Activated CD4-positive, alpha-beta memory T cell treated with anti-CD3 and anti-CD28 coated beads for 36 hours (primary cell): ENCODE measurements around the gene CERKL. TPM values are rescaled to one million over a fixed set of nuclear protein-coding genes. Genes with fewer than 3 reads are reported as not detected.
"Not testable (repeated sequence)": the region's sequence is repeated elsewhere in the genome, so short reads cannot be mapped to it uniquely, and the experiment has no call there.

Experiments
- CTCF ChIA-PET: fragments of 350-600 bp; sonication (Branson Sonifier 250); formaldehyde crosslinking; loops from one replicate; lab custom pipeline; 2021; ENCODE audit warnings: antibody characterized with exemption, inconsistent platforms; lab: Charles Lee
- POLR2A ChIA-PET: fragments of 350-600 bp; sonication (Branson Sonifier 250); formaldehyde crosslinking; loops from one replicate; lab custom pipeline; 2021; ENCODE audit warnings: antibody characterized with exemption; lab: Charles Lee
- DNase-seq: peaks from one replicate; pipeline ENCODE4 v3.0.0-alpha.2; 2020
- H3K27ac Mint-ChIP-seq: one replicate; pipeline ENCODE4 v1.8.0; 2021; ENCODE audit warnings: mixed read lengths
- H3K27me3 Mint-ChIP-seq: one replicate; pipeline ENCODE4 v1.8.0; 2021; ENCODE audit warnings: mixed read lengths
- H3K36me3 Mint-ChIP-seq: one replicate; pipeline ENCODE4 v1.8.0; 2021; ENCODE audit warnings: mixed read lengths
- H3K4me1 Mint-ChIP-seq: one replicate; pipeline ENCODE4 v1.8.0; 2021; ENCODE audit warnings: low read depth, mixed read lengths
- H3K4me3 Mint-ChIP-seq: one replicate; pipeline ENCODE4 v1.8.0; 2021; ENCODE audit warnings: mild to moderate bottlenecking, mixed read lengths
- H3K9me3 Mint-ChIP-seq: one replicate; pipeline ENCODE4 v1.8.0; 2021; ENCODE audit warnings: mixed read lengths
- intact Hi-C: fragments of 100-400 bp; cut with micrococcal nuclease; formaldehyde crosslinking; loops from one replicate; pipeline ENCODE4 v1.15.1; 2023
- total RNA-seq, 2 experiments: library from RNA; stranded (reverse); gene quantifications; one replicate each; pipeline ENCODE4 v1.2.3, GENCODE V29; 2021

Gene CERKL
- total RNA-seq, result not detected

GRCh38 chr2:181656450-181657291 is at the start of gene CERKL:
Gene CERKL (minus strand): TSS chr2:181657105. CDS start chr2:181657006, 99 bp downstream.
- Mint-ChIP-seq H3K4me1 (peaks cover 8% of the 10 kb centered on the region), H3K4me3 (peak within 1 kb of the TSS; percentile 61), H3K27ac (no peak within 1 kb of the TSS), H3K27me3 (peaks cover 34% of the 10 kb centered on the region), H3K36me3 (no peaks in the 10 kb centered on the region), H3K9me3 (no peaks in the 10 kb centered on the region)
- peak; percentile 34 for DNase-seq
- CTCF ChIA-PET, result interaction anchor here (0.6 to 1.1 kb wide), 3 partner anchors 8 to 675 kb away, joined by 3 to 5 read pairs (median 3); no protein-coding TSS in a partner anchor
- POLR2A ChIA-PET, result no interaction called here
- intact Hi-C loops, result no loop called here

- H3K27me3 Mint-ChIP-seq, H3K9me3 Mint-ChIP-seq, POLR2A ChIA-PET, H3K36me3 Mint-ChIP-seq, intact Hi-C loops, H3K4me1 Mint-ChIP-seq, H3K27ac Mint-ChIP-seq, DNase-seq, H3K4me3 Mint-ChIP-seq: not testable (repeated sequence)
- CTCF ChIA-PET, result interaction anchor here (0.6 kb wide), 1 partner anchor 438 kb away, joined by 3 read pairs; no protein-coding TSS in a partner anchor
These were observed 45.6 kb upstream of the CERKL start for GRCh38 chr2:181702519-181702918.

- CTCF ChIA-PET, result no interaction called here
- intact Hi-C loops, result no loop called here
- POLR2A ChIA-PET, result no interaction called here
- H3K4me3 Mint-ChIP-seq, result no peak overlapping the region
- H3K36me3 Mint-ChIP-seq, result no peaks in the 10 kb centered on the region
- no peak overlapping the region for H3K27ac Mint-ChIP-seq
- peaks cover 6% of the 10 kb centered on the region for H3K9me3 Mint-ChIP-seq
- peaks cover 14% of the 10 kb centered on the region for H3K27me3 Mint-ChIP-seq
- DNase-seq, result no peak
- H3K4me1 Mint-ChIP-seq, result no peaks in the 10 kb centered on the region
These were observed 41.3 kb upstream of the CERKL start for GRCh38 chr2:181698223-181698622.

GRCh38 chr2:181697571-181697970 is 40.7 kb upstream of the CERKL start:
- no peak overlapping the region for H3K4me3 Mint-ChIP-seq
- peaks cover 4% of the 10 kb centered on the region for H3K9me3 Mint-ChIP-seq
- ChIA-PET CTCF (no interaction called here), POLR2A (no interaction called here)
- no peak for DNase-seq
- peaks cover 14% of the 10 kb centered on the region for H3K27me3 Mint-ChIP-seq
- no peaks in the 10 kb centered on the region for H3K4me1 Mint-ChIP-seq
- H3K27ac Mint-ChIP-seq, result no peak overlapping the region
- H3K36me3 Mint-ChIP-seq, result no peaks in the 10 kb centered on the region
- intact Hi-C loops, result no loop called here

GRCh38 chr2:181697126-181697525 is 40.2 kb upstream of the CERKL start:
- intact Hi-C loops, result no loop called here
- no peaks in the 10 kb centered on the region for H3K4me1 Mint-ChIP-seq
- H3K9me3 Mint-ChIP-seq, result no peaks in the 10 kb centered on the region
- H3K36me3 Mint-ChIP-seq, result no peaks in the 10 kb centered on the region
- ChIA-PET CTCF (no interaction called here), POLR2A (no interaction called here)
- no peak overlapping the region for H3K4me3 Mint-ChIP-seq
- no peak overlapping the region for H3K27ac Mint-ChIP-seq
- H3K27me3 Mint-ChIP-seq, result peaks cover 14% of the 10 kb centered on the region
- no peak for DNase-seq

- DNase-seq, result no peak
- Mint-ChIP-seq H3K27me3 (peaks cover 21% of the 10 kb centered on the region), H3K4me1 (no peaks in the 10 kb centered on the region), H3K27ac (no peak overlapping the region), H3K4me3 (no peak overlapping the region), H3K9me3 (no peaks in the 10 kb centered on the region), H3K36me3 (no peaks in the 10 kb centered on the region)
- CTCF ChIA-PET, result interaction anchor here (0.7 kb wide), 1 partner anchor 20 kb away, joined by 3 read pairs; no protein-coding TSS in a partner anchor
- intact Hi-C loops, result no loop called here
- POLR2A ChIA-PET, result no interaction called here
These were observed 37.4 kb upstream of the CERKL start for GRCh38 chr2:181694271-181694670.

GRCh38 chr2:181690860-181691259 is 34.0 kb upstream of the CERKL start:
- no peak overlapping the region for H3K27ac Mint-ChIP-seq
- H3K4me3 Mint-ChIP-seq, result no peak overlapping the region
- DNase-seq, result no peak
- ChIA-PET CTCF (no interaction called here), POLR2A (no interaction called here)
- peaks cover 32% of the 10 kb centered on the region for H3K27me3 Mint-ChIP-seq
- H3K9me3 Mint-ChIP-seq, result no peaks in the 10 kb centered on the region
- no peaks in the 10 kb centered on the region for H3K4me1 Mint-ChIP-seq
- H3K36me3 Mint-ChIP-seq, result no peaks in the 10 kb centered on the region
- intact Hi-C loops, result no loop called here

- no peak for DNase-seq
- H3K4me1 Mint-ChIP-seq, result peaks cover 22% of the 10 kb centered on the region
- H3K27ac Mint-ChIP-seq, result no peak overlapping the region
- intact Hi-C loops, result loop anchor here (10.0 kb wide), 1 partner anchor 442 kb away; no protein-coding TSS in a partner anchor
- H3K27me3 Mint-ChIP-seq, result peaks cover 62% of the 10 kb centered on the region
- no peak overlapping the region for H3K4me3 Mint-ChIP-seq
- no peaks in the 10 kb centered on the region for H3K9me3 Mint-ChIP-seq
- ChIA-PET CTCF (no interaction called here), POLR2A (no interaction called here)
- no peaks in the 10 kb centered on the region for H3K36me3 Mint-ChIP-seq
These were observed 29.8 kb upstream of the CERKL start for GRCh38 chr2:181686576-181687185.

GRCh38 chr2:181685150-181685688 is 28.3 kb upstream of the CERKL start:
- Mint-ChIP-seq H3K4me3 (no peak overlapping the region), H3K36me3 (no peaks in the 10 kb centered on the region), H3K4me1 (peaks cover 33% of the 10 kb centered on the region), H3K9me3 (no peaks in the 10 kb centered on the region), H3K27me3 (peaks cover 71% of the 10 kb centered on the region), H3K27ac (no peak overlapping the region)
- no peak for DNase-seq
- POLR2A ChIA-PET, result no interaction called here
- intact Hi-C loops, result loop anchor here (10.0 kb wide), 1 partner anchor 440 kb away; no protein-coding TSS in a partner anchor
- CTCF ChIA-PET, result interaction anchor here (0.6 to 0.7 kb wide), 3 partner anchors 117 to 381 kb away, joined by 3 to 4 read pairs (median 3); no protein-coding TSS in a partner anchor

GRCh38 chr2:181684454-181685149 is 27.7 kb upstream of the CERKL start:
- no peak overlapping the region for H3K4me3 Mint-ChIP-seq
- peaks cover 33% of the 10 kb centered on the region for H3K4me1 Mint-ChIP-seq
- no peak for DNase-seq
- no peaks in the 10 kb centered on the region for H3K36me3 Mint-ChIP-seq
- no peak overlapping the region for H3K27ac Mint-ChIP-seq
- H3K9me3 Mint-ChIP-seq, result no peaks in the 10 kb centered on the region
- ChIA-PET CTCF (no interaction called here), POLR2A (no interaction called here)
- peaks cover 75% of the 10 kb centered on the region for H3K27me3 Mint-ChIP-seq
- intact Hi-C loops, result loop anchor here (10.0 kb wide), 1 partner anchor 440 kb away; no protein-coding TSS in a partner anchor

- ChIA-PET CTCF (no interaction called here), POLR2A (no interaction called here)
- Mint-ChIP-seq H3K27me3 (peaks cover 79% of the 10 kb centered on the region), H3K9me3 (peaks cover under 1% of the 10 kb centered on the region), H3K4me1 (peaks cover 34% of the 10 kb centered on the region), H3K4me3 (peak overlapping the region; percentile 56), H3K27ac (no peak overlapping the region), H3K36me3 (peaks cover 1% of the 10 kb centered on the region)
- intact Hi-C loops, result loop anchor here (10.0 kb wide), 1 partner anchor 439 kb away; no protein-coding TSS in a partner anchor
- DNase-seq, result peak; percentile 31
These were observed 26.9 kb upstream of the CERKL start for GRCh38 chr2:181683518-181684453.
